ENCODE results near the gene EFCAB11. TPM values are rescaled to one million over a fixed set of nuclear protein-coding genes. Genes with fewer than 3 reads are reported as not detected.

Gene EFCAB11
- total and polyA plus RNA-seq, 2 of the 4 experiments (the other 2 are of a cell fraction), result 2.2 to 5.3 TPM

DNA sequence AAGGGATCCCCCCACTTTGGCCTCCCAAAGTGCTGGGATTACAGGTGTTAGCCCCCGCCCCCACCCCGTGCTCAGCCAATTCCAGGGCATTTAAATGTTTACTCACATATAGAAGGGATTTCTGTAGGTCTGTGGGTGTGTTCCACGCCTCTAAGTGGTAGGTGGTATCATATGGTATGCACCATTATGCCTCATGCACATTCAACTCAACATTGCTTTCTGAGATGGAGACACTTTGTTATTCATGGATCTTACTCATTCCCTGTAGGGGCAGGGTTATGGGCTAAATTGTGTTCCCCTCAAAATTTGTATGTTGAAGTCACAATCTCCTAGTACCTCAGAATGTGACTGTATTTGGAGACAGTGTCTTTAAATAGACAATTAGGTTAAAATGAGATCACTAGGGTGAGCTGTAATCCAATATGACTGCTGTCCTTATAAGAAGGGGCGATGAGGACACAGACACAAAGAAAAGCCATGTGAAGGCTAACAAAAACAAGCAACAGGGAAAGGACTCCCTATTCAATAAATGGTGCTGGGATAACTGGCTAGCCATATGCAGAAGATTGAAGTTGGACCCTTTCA is 200.6 kb downstream of the EFCAB11 start:
- no peak overlapping the region for H3K14ac ChIP-seq (replicated peaks; ENCODE audit: low read depth, low read length)
- in situ Hi-C loops (cut with MboI; ENCODE audit: low sequenced_read_pairs) (loop anchor here (25.0 kb wide), 1 partner anchor 717 kb away; no protein-coding TSS in a partner anchor), intact Hi-C loops (cut with micrococcal nuclease) (no loop called here), dilution Hi-C loops (cut with HindIII; ENCODE audit: low sequenced_read_pairs, unreplicated experiment) (no loop called here)
- no peak overlapping the region for H2AFZ ChIP-seq (replicated peaks; ENCODE audit: low read length, poor library complexity)
- peaks cover 2% of the 10 kb centered on the region; the same call in 1 of the 2 replicates for H3K4me1 ChIP-seq (ENCODE audit: control insufficient read depth, insufficient read depth, low read length)
- H3K4me2 ChIP-seq (ENCODE audit: low read depth, low read length), result no peak overlapping the region
- no TSS peak for BruUV-seq (replicated peaks)
- H4K91ac ChIP-seq (ENCODE audit: insufficient read depth, low read depth, low read length), result no peak overlapping the region
- no peak overlapping the region for H4K5ac ChIP-seq (ENCODE audit: low read depth, low read length)
- no peak overlapping the region for H3K18ac ChIP-seq (ENCODE audit: low read depth, low read length)
- no peak overlapping the region for H3K23ac ChIP-seq (ENCODE audit: low read depth, low read length)
- H3K4ac ChIP-seq (ENCODE audit: low read depth, low read length), result no peak overlapping the region
- H3K9ac ChIP-seq (ENCODE audit: low read depth, low read length), result no peak overlapping the region
- ChIA-PET POLR2A (ENCODE audit: unreplicated experiment) (no interaction called here), CTCF (no interaction called here)
- no peak for DNase-seq
- peaks cover 3% of the 10 kb centered on the region; the same call in 1 of the 2 replicates for H3K9me3 ChIP-seq (ENCODE audit: control insufficient read depth, insufficient read depth, low read length)
- no peak overlapping the region for H2BK120ac ChIP-seq (ENCODE audit: low read depth, low read length)
- no peak overlapping the region for H3K4me3 ChIP-seq (ENCODE audit: insufficient read depth, low read depth, low read length)
- H2AK5ac ChIP-seq (ENCODE audit: low read depth, low read length), result no peak overlapping the region
- H3K79me1 ChIP-seq (ENCODE audit: low read depth in 1 of 2, low read length in 2 of 2), result no peaks in the 10 kb centered on the region
- H4K8ac ChIP-seq (ENCODE audit: low read depth in 2 of 2, low read length in 2 of 2), result no peak overlapping the region
- no peak overlapping the region for H2BK20ac ChIP-seq (ENCODE audit: low read depth, low read length)
- no peak overlapping the region for H2AK9ac ChIP-seq (replicated peaks; ENCODE audit: low read depth, low read length, poor library complexity)
- TF ChIP-seq, protein P1, sequence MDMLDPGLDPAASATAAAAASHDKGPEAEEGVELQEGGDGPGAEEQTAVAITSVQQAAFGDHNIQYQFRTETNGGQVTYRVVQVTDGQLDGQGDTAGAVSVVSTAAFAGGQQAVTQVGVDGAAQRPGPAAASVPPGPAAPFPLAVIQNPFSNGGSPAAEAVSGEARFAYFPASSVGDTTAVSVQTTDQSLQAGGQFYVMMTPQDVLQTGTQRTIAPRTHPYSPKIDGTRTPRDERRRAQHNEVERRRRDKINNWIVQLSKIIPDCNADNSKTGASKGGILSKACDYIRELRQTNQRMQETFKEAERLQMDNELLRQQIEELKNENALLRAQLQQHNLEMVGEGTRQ (IDR thresholded peaks at IDR 0.05; ENCODE audit: low read depth, low read length), result no peak
- TF ChIP-seq BHLHE40 (IDR thresholded peaks at IDR 0.05; ENCODE audit: low read depth, low read length), result no peak
- TF ChIP-seq, protein P2, sequence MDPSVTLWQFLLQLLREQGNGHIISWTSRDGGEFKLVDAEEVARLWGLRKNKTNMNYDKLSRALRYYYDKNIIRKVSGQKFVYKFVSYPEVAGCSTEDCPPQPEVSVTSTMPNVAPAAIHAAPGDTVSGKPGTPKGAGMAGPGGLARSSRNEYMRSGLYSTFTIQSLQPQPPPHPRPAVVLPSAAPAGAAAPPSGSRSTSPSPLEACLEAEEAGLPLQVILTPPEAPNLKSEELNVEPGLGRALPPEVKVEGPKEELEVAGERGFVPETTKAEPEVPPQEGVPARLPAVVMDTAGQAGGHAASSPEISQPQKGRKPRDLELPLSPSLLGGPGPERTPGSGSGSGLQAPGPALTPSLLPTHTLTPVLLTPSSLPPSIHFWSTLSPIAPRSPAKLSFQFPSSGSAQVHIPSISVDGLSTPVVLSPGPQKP (IDR thresholded peaks at IDR 0.05; ENCODE audit: borderline replicate concordance, low read depth, low read length), result no peak
- TF ChIP-seq SMC3 (IDR thresholded peaks at IDR 0.05; ENCODE audit: low read depth, low read length), result no peak
- no peak for TF ChIP-seq MAFK (IDR thresholded peaks at IDR 0.05; ENCODE audit: low read depth, low read length)
- no peak for TF ChIP-seq RCOR1 (IDR thresholded peaks at IDR 0.05; ENCODE audit: insufficient replicate concordance, low read length)
- TF ChIP-seq POLR2A (IDR thresholded peaks at IDR 0.05; ENCODE audit: low read depth, low read length), result no peak
- no peaks in the 10 kb centered on the region for H4K20me1 ChIP-seq (ENCODE audit: insufficient read depth, low read length)
- no peak overlapping the region for H3K56ac ChIP-seq (ENCODE audit: extremely low read depth, insufficient read depth, low read length)
- no peak overlapping the region for H2BK5ac ChIP-seq (ENCODE audit: low read depth, low read length, poor library complexity, severe bottlenecking)
- no peaks in the 10 kb centered on the region for H3K36me3 ChIP-seq (ENCODE audit: control insufficient read depth, insufficient read depth, low read length)
- H3K27me3 ChIP-seq (ENCODE audit: control insufficient read depth, insufficient read depth, low read length), result no peaks in the 10 kb centered on the region
- WGBS, 2 experiments (ENCODE audit: extremely low coverage in 2 of 2, insufficient read length in 1 of 2), result no CpG with 5 or more reads among the region's 4 CpGs
- no peaks in the 10 kb centered on the region for H3K9me1 ChIP-seq (ENCODE audit: insufficient read depth, low read length)
- ATAC-seq (ENCODE audit: low read depth), result no peak
- H2BK15ac ChIP-seq (ENCODE audit: low read depth, low read length), result no peak overlapping the region
- H3K27ac ChIP-seq (ENCODE audit: insufficient read depth, low read length), result no peak overlapping the region
